Adrenal gland (tissue), 12 donors: ENCODE data around the gene DPP10. TPM values are rescaled to one million over a fixed set of nuclear protein-coding genes. Genes with fewer than 3 reads are reported as not detected.

ENCODE experiments used
- DNase-seq, 7 donors: peaks; one replicate each; pipeline ENCODE4 v3.0.0-alpha.2; 2019 to 2020
- H3K27ac ChIP-seq, 5 donors: fragments of 200-600 bp; sonication (generic) in 4 of 5; 1 replicate in 3 of 5; 2 replicates in 2 of 5; pipeline versions ENCODE4 v1.5.1 to v1.8.0; 2016 to 2020; ENCODE audit warnings: mild to moderate bottlenecking in 1 of 5
- H3K27me3 ChIP-seq: fragments of 200-600 bp; 2 replicates; pipeline ENCODE4 v1.8.0; 2021
- H3K36me3 ChIP-seq, 2 donors: fragments of 200-600 bp; replicated peaks in 1 of 2; 1 replicate in 1 of 2; 2 replicates in 1 of 2; pipeline versions ENCODE4 v1.5.1 to v1.8.0; 2018 to 2022
- H3K4me1 ChIP-seq, 2 donors: fragments of 200-600 bp; replicated peaks in 1 of 2; 1 replicate in 1 of 2; 2 replicates in 1 of 2; pipeline versions ENCODE4 v1.5.1 to v1.8.0; 2018 to 2021
- H3K4me3 ChIP-seq, 4 donors: fragments of 200-600 bp; sonication (generic) in 3 of 4; one replicate each; pipeline ENCODE4 v1.5.1; 2016 to 2018
- H3K9me3 ChIP-seq, 3 donors: fragments of 200-600 bp; sonication (generic) in 1 of 3; replicated peaks in 1 of 3; 1 replicate in 2 of 3; 2 replicates in 1 of 3; pipeline versions ENCODE4 v1.5.1 to v1.8.0; 2016 to 2021
- POLR2A ChIP-seq, 2 donors: fragments of 450-650 bp; IDR thresholded peaks; one replicate each; pipeline ENCODE4 v1.6.1; 2017; ENCODE audit warnings: antibody characterized with exemption in 2 of 2, mild to moderate bottlenecking in 2 of 2, moderate library complexity in 1 of 2
- WGBS, 4 donors: extraction: QIAGEN DNeasy Blood & Tissue Kit in 2 of 4; methylation state at CpG; one replicate each; pipeline versions ENCODE4 v1.1.5 to v1.1.7; 2013 to 2017; 5-methylcytosine and 5-hydroxymethylcytosine counted together
- intact Hi-C, 2 donors: fragments of 100-400 bp; cut with DNase I; formaldehyde crosslinking; loops; one replicate each; pipeline versions ENCODE4 v1.14.1 to v1.15.0; 2022 to 2023
- polyA plus RNA-seq, 3 donors: library from polyadenylated mRNA; stranded (reverse); fragments of 200-250 nt in 2 of 3; fragments of 350-450 nt in 1 of 3; fragmentation: Illumina TruSeq in 1 of 3; extraction: RNeasy Lipid Tissue Mini Kit (QIAGEN cat#74804) in 1 of 3; gene quantifications; one replicate each; pipeline ENCODE4 v1.2.3, GENCODE V29; 2013 to 2014
- total RNA-seq, 9 donors: library from RNA; depleted of rRNA in 4 of 9; stranded (reverse); fragments of >200 nt in 4 of 9; fragments of 120-200 nt in 1 of 9; fragmentation: NEBNext Ultra II Directional in 1 of 9; extraction: Animal tissue kit (Norgen Biotek cat#: 25700) in 1 of 9; gene quantifications; one replicate each; pipeline versions ENCODE4 v1.1.0 to v1.2.4, GENCODE V29; 2013 to 2023
- TF ChIP-seq, protein P1 (sequence below), 6 experiments: fragments of 450-650 bp in 4 of 6; fragments of 200-600 bp in 2 of 6; sonication (generic) in 1 of 6; IDR thresholded peaks; 1 replicate in 5 of 6; 2 replicates in 1 of 6; pipeline versions ENCODE4 v1.5.1 to v1.8.0; 2016 to 2021; ENCODE audit warnings: antibody characterized with exemption in 6 of 6, mild to moderate bottlenecking in 2 of 6, moderate library complexity in 1 of 6
- donor health status: healthy with polysubstance abuse.
- donor health status: Bipolar disorder and iron deficiency.
- donor health status: DM: yes; HTN: yes; CAD: no.
- donor health status: DM: no; HTN: no; CAD: no.
- donor health status: DM: no; HTN: no; CAD: no.
- donor health status: DM: yes; HTN: yes; CAD: no.

DPP10 gene
- total and polyA plus RNA-seq, 12 donors, result 5.2 to 257 (median 32.0) TPM

DNA sequence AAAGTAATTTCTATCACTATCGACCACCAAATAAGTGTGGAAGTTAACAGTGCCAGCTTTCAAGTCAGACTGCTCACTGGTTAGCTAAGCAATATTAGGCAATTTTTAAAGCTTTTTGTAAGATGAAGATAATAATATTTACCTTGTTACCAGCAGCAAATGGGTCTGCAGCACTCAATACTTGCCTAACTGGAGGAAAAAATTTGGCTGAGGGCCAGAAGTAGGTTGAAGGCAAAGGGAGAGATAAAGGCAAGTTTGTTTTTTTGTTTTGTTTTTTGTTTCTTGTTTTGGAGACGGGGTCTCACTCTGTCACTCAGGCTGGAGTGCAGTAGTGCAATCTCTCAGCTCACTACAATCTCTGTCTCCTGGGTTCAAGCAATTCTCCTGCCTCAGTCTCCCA lies 675.9 kb downstream of the DPP10 start:
- Histone ChIP-seq H3K4me3 (no peak overlapping the region), H3K36me3 (no peaks in the 10 kb centered on the region), H3K9me3 (peaks cover 0 to 5% (median 0%) of the 10 kb centered on the region in 3 donors), H3K4me1 (no peaks in the 10 kb centered on the region), H3K27ac (no peak overlapping the region), H3K27me3 (no peaks in the 10 kb centered on the region)
- no peak for DNase-seq
- TF ChIP-seq POLR2A (IDR thresholded peaks at IDR 0.05), result no peak
- TF ChIP-seq, protein P1, sequence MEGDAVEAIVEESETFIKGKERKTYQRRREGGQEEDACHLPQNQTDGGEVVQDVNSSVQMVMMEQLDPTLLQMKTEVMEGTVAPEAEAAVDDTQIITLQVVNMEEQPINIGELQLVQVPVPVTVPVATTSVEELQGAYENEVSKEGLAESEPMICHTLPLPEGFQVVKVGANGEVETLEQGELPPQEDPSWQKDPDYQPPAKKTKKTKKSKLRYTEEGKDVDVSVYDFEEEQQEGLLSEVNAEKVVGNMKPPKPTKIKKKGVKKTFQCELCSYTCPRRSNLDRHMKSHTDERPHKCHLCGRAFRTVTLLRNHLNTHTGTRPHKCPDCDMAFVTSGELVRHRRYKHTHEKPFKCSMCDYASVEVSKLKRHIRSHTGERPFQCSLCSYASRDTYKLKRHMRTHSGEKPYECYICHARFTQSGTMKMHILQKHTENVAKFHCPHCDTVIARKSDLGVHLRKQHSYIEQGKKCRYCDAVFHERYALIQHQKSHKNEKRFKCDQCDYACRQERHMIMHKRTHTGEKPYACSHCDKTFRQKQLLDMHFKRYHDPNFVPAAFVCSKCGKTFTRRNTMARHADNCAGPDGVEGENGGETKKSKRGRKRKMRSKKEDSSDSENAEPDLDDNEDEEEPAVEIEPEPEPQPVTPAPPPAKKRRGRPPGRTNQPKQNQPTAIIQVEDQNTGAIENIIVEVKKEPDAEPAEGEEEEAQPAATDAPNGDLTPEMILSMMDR (IDR thresholded peaks at IDR 0.05), result no peak
- intact Hi-C loops, result no loop called here
- 82 to 86% (median 85%) methylated on average over 2 of the region's 2 CpGs for WGBS, 4 donors

DNA sequence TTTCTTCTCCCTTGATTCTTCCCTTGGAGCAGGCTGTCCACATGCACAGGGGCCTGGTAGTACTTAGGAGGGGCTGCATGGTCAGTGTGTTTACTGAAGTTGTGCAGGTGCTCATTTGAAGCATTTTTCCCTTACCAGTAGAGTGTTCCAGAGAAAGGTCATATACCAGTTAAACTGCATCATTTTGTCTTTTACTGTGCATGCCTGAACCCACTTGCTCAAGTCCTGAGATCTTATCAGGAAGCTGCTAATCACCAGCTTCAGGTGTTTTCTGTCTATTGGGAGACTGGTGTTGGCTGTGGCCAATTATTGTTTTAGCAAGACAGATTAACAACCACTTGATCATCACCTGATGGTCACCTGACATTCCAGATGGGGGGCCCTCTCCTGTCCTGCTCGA lies 676.6 kb downstream of the DPP10 start:
- TF ChIP-seq, protein P1 (IDR thresholded peaks at IDR 0.05), result no peak
- TF ChIP-seq POLR2A (IDR thresholded peaks at IDR 0.05), result no peak
- no peaks in the 10 kb centered on the region for H3K27me3 ChIP-seq
- intact Hi-C loops, result no loop called here
- WGBS, 4 donors, result 52 to 71% (median 65%) methylated on average over 1 of the region's 1 CpG
- no peak for DNase-seq
- H3K9me3 ChIP-seq, result peaks cover 0 to 5% (median 0%) of the 10 kb centered on the region in 3 donors
- H3K36me3 ChIP-seq, result no peaks in the 10 kb centered on the region
- no peaks in the 10 kb centered on the region for H3K4me1 ChIP-seq
- H3K27ac ChIP-seq, result no peak overlapping the region
- no peak overlapping the region for H3K4me3 ChIP-seq

DNA sequence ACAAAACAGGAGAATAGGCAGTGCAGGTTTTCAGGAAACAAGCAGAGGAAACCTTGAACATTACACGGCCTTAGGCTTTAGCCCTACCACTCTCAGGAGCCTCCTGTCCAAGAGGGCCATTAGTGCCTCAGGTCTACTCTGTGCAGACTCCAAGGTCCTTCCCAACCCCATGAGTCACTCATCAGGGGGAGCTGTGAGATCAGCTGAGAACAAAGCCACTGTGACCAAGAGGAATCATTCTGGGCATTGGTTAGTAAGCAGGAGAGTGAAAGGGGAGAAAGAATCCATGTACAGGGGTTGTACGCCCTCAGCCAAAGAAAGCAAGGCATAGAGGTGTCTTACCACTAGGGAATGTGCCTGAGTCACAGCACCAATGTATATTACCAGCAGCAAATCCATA lies 680.3 kb downstream of the DPP10 start:
- intact Hi-C loops, result no loop called here
- 49 to 69% (median 57%) methylated on average over 2 of the region's 2 CpGs for WGBS, 4 donors
- H3K4me3 ChIP-seq, result no peak overlapping the region
- no peaks in the 10 kb centered on the region for H3K9me3 ChIP-seq
- H3K27ac ChIP-seq, result no peak overlapping the region
- no peaks in the 10 kb centered on the region for H3K36me3 ChIP-seq
- peak in 3 of 7 donors; percentile 10 to 33 (median 16) for DNase-seq
- no peak for TF ChIP-seq POLR2A (IDR thresholded peaks at IDR 0.05)
- TF ChIP-seq, protein P1 (IDR thresholded peaks at IDR 0.05), result no peak
- H3K27me3 ChIP-seq, result no peaks in the 10 kb centered on the region
- no peaks in the 10 kb centered on the region for H3K4me1 ChIP-seq

DNA sequence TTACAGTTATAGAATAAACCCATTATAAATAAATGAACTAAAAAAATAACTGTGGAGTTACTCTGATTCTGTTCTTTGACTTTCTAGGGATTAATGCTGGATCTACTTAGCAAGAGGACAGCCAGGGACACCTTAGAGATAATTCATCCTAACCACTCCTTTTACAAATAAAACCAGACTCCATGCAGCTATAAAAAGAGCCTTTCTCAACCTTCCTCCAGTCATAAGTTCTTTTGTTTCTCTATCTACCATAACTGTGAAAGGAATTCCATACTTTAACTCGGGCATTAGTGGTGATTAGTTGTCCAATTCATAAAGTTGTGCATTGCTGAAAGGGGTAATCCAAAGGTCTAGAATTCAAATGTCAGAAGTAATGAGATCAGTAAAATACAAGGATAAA lies 682.4 kb downstream of the DPP10 start:
- TF ChIP-seq, protein P1 (IDR thresholded peaks at IDR 0.05), result no peak
- TF ChIP-seq POLR2A (IDR thresholded peaks at IDR 0.05), result no peak
- WGBS, 4 donors, result 50 to 79% (median 67%) methylated on average over 1 of the region's 1 CpG
- H3K36me3 ChIP-seq, result no peaks in the 10 kb centered on the region
- H3K27me3 ChIP-seq, result no peaks in the 10 kb centered on the region
- H3K4me3 ChIP-seq, result no peak overlapping the region
- no peak overlapping the region for H3K27ac ChIP-seq
- no peaks in the 10 kb centered on the region for H3K4me1 ChIP-seq
- no peak for DNase-seq
- intact Hi-C loops, result no loop called here
- H3K9me3 ChIP-seq, result no peaks in the 10 kb centered on the region
